ENCODE data around the gene FOXP1.

- TF ChIP-seq EZH2 (IDR thresholded peaks at IDR 0.05; ENCODE audit: borderline replicate concordance, insufficient read depth, low read depth, low read length, poor library complexity, severe bottlenecking) (no peak), CTCF (IDR thresholded peaks at IDR 0.05) (no peak)
Observed at GRCh38 chr3:71063773-71064290, 519.7 kb downstream of the FOXP1 start.

Data from B cell (primary cell).